Naive thymus-derived CD4-positive, alpha-beta T cell (primary cell): Measurements from ENCODE around the gene KCTD1. TPM values are rescaled to one million over a fixed set of nuclear protein-coding genes. Genes with fewer than 3 reads are reported as not detected.

Experiments
- ATAC-seq: fragments of 150-1000 bp; cut with Tn5 transposase; 2 replicates; pipeline ENCODE4 v1.10.0; 2021; ENCODE audit warnings: mild to moderate bottlenecking, moderate library complexity
- CTCF ChIA-PET: fragments of 350-600 bp; sonication (Branson Sonifier 250); formaldehyde crosslinking; loops from one replicate; lab custom pipeline; 2021; ENCODE audit warnings: antibody characterized with exemption; lab: Charles Lee
- POLR2A ChIA-PET: fragments of 350-600 bp; sonication (Branson Sonifier 250); formaldehyde crosslinking; loops from one replicate; lab custom pipeline; 2021; ENCODE audit warnings: antibody characterized with exemption, inconsistent platforms; lab: Charles Lee
- DNase-seq, 9 donors: peaks; one replicate each; pipeline versions ENCODE4 v3.0.0 to v3.0.0-alpha.2; 2020 to 2022; ENCODE audit warnings: mixed read lengths in 1 of 9
- H3K27ac ChIP-seq: one replicate; pipeline ENCODE4 v1.7.0; 2013; ENCODE audit warnings: mild to moderate bottlenecking, low read depth, low read length, moderate library complexity
- H3K27me3 ChIP-seq, 2 donors: one replicate each; pipeline ENCODE4 v1.7.0; 2013; ENCODE audit warnings: low read length in 2 of 2, mild to moderate bottlenecking in 2 of 2, moderate library complexity in 2 of 2; ENCODE audit not compliant: control insufficient read depth in 2 of 2, insufficient read depth in 2 of 2
- H3K36me3 ChIP-seq, 3 experiments: 1 replicate in 2 of 3; 2 replicates in 1 of 3; pipeline ENCODE4 v1.7.0; 2013; ENCODE audit warnings: low read length in 3 of 3, mild to moderate bottlenecking in 3 of 3, moderate library complexity in 1 of 3; ENCODE audit not compliant: insufficient read depth in 3 of 3, control insufficient read depth in 2 of 3
- H3K4me1 ChIP-seq, 2 donors: one replicate each; pipeline ENCODE4 v1.7.0; 2013; ENCODE audit warnings: low read length in 2 of 2, mild to moderate bottlenecking in 2 of 2, moderate library complexity in 1 of 2; ENCODE audit not compliant: control insufficient read depth in 2 of 2, insufficient read depth in 2 of 2
- H3K4me3 ChIP-seq: 2 replicates; pipeline ENCODE4 v1.7.0; 2013; ENCODE audit warnings: mild to moderate bottlenecking, low read length
- H3K9me3 ChIP-seq, 3 experiments: 1 replicate in 2 of 3; 2 replicates in 1 of 3; pipeline ENCODE4 v1.7.0; 2013; ENCODE audit warnings: low read length in 3 of 3; ENCODE audit not compliant: control insufficient read depth in 2 of 3
- H3K27ac Mint-ChIP-seq, 9 donors: one replicate each; pipeline ENCODE4 v1.8.0; 2020 to 2022; ENCODE audit warnings: mixed read lengths in 9 of 9, mild to moderate bottlenecking in 8 of 9, moderate library complexity in 5 of 9, inconsistent platforms in 2 of 9
- H3K27me3 Mint-ChIP-seq, 5 donors: one replicate each; pipeline ENCODE4 v1.8.0; 2021 to 2022; ENCODE audit warnings: mixed read lengths in 5 of 5, mild to moderate bottlenecking in 1 of 5
- H3K36me3 Mint-ChIP-seq, 5 donors: one replicate each; pipeline ENCODE4 v1.8.0; 2020 to 2022; ENCODE audit warnings: mixed read lengths in 5 of 5, mild to moderate bottlenecking in 3 of 5, inconsistent platforms in 1 of 5
- H3K4me1 Mint-ChIP-seq, 7 donors: one replicate each; pipeline ENCODE4 v1.8.0; 2020 to 2022; ENCODE audit warnings: mixed read lengths in 7 of 7, mild to moderate bottlenecking in 3 of 7, inconsistent platforms in 1 of 7
- H3K4me3 Mint-ChIP-seq, 10 donors: one replicate each; pipeline ENCODE4 v1.8.0; 2020 to 2022; ENCODE audit warnings: mild to moderate bottlenecking in 10 of 10, mixed read lengths in 10 of 10, moderate library complexity in 6 of 10, inconsistent platforms in 2 of 10
- H3K9me3 Mint-ChIP-seq, 11 donors: one replicate each; pipeline ENCODE4 v1.8.0; 2020 to 2022; ENCODE audit warnings: mixed read lengths in 11 of 11, mild to moderate bottlenecking in 4 of 11, inconsistent platforms in 1 of 11, moderate library complexity in 1 of 11
- intact Hi-C, 2 donors: fragments of 100-400 bp; cut with micrococcal nuclease; formaldehyde crosslinking; loops; one replicate each; pipeline ENCODE4 v1.15.1; 2023
- polyA plus RNA-seq, 2 donors: library from polyadenylated mRNA; unstranded; fragments of 300-500 nt; fragmentation: Illumina TruSeq; gene quantifications; one replicate each; pipeline ENCODE4 v1.2.3, GENCODE V29; 2021
- total RNA-seq, 6 experiments: library from RNA in 5 of 6; stranded (reverse) in 5 of 6; gene quantifications; 1 replicate in 5 of 6; 2 replicates in 1 of 6; pipeline ENCODE4 v1.2.3 and lab custom pipeline; 2021 to 2026

The KCTD1 gene
- total and polyA plus RNA-seq, 7 experiments from 2014 or later = 0.19 to 4.5 (median 2.4) TPM

- ChIA-PET POLR2A (no interaction called here), CTCF (no interaction called here)
- no peaks in the 10 kb centered on the region for H3K9me3 ChIP-seq
- ATAC-seq (no peak), DNase-seq (no peak)
- no peaks in the 10 kb centered on the region for H3K4me1 ChIP-seq
- peaks cover 0 to 1% (median 0%) of the 10 kb centered on the region in 11 donors for H3K9me3 Mint-ChIP-seq
- H3K27ac Mint-ChIP-seq = no peak overlapping the region
- no peaks in the 10 kb centered on the region for H3K36me3 ChIP-seq
- H3K4me3 ChIP-seq = no peak overlapping the region
- no peaks in the 10 kb centered on the region for H3K27me3 ChIP-seq
- H3K27me3 Mint-ChIP-seq = no peaks in the 10 kb centered on the region
- peaks cover 0 to 4% (median 0%) of the 10 kb centered on the region in 5 donors for H3K36me3 Mint-ChIP-seq
- H3K4me1 Mint-ChIP-seq = no peaks in the 10 kb centered on the region
- no peak overlapping the region for H3K27ac ChIP-seq
- intact Hi-C loops = no loop called here
- no peak overlapping the region for H3K4me3 Mint-ChIP-seq
Observed at GRCh38 chr18:26421503-26421902, 126.8 kb downstream of the KCTD1 start.

DNA sequence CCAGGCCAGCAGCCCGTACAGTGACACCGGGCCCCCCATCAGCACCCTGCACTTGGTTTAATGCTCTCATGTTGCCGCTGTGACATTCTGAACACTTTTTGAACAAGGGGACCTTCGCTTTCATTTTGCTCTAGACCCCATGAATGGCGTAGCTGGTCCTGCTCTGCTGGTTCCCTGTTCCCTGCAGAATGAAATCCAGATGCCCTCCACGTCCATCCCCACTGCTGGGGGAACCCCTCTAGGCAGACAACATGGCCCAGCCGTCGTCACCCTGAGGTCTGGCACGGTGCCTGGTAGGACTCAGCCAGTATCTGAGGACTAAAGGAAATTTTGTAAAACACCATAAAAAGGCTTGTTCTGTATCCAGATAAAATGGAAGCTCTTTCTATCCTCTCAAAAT, 128.6 kb downstream of the KCTD1 start:
- intact Hi-C loops = no loop called here

GRCh38 chr18:26418225-26418624, 130.1 kb downstream of the KCTD1 start:
- no peaks in the 10 kb centered on the region for H3K27me3 Mint-ChIP-seq
- peaks cover 0 to 1% (median 0%) of the 10 kb centered on the region in 11 donors for H3K9me3 Mint-ChIP-seq
- ChIA-PET POLR2A (no interaction called here), CTCF (no interaction called here)
- no peaks in the 10 kb centered on the region for H3K36me3 ChIP-seq
- H3K4me1 Mint-ChIP-seq = no peaks in the 10 kb centered on the region
- DNase-seq = no peak
- H3K4me3 Mint-ChIP-seq = no peak overlapping the region
- H3K36me3 Mint-ChIP-seq = no peaks in the 10 kb centered on the region
- H3K4me1 ChIP-seq = no peaks in the 10 kb centered on the region
- H3K27ac Mint-ChIP-seq = no peak overlapping the region
- no peaks in the 10 kb centered on the region for H3K27me3 ChIP-seq
- no peaks in the 10 kb centered on the region for H3K9me3 ChIP-seq
- intact Hi-C loops = no loop called here
- H3K4me3 ChIP-seq = no peak overlapping the region
- ATAC-seq = no peak
- H3K27ac ChIP-seq = no peak overlapping the region

More for the DNA sequence above, 128.6 kb downstream of the KCTD1 start:
- Mint-ChIP-seq H3K9me3 (peaks cover 0 to 1% (median 0%) of the 10 kb centered on the region in 11 donors), H3K27me3 (no peaks in the 10 kb centered on the region), H3K36me3 (peaks cover 0 to under 1% (median 0%) of the 10 kb centered on the region in 5 donors), H3K27ac (no peak overlapping the region), H3K4me1 (no peaks in the 10 kb centered on the region), H3K4me3 (no peak overlapping the region)
- ATAC-seq = no peak
- no peaks in the 10 kb centered on the region for H3K36me3 ChIP-seq
- no peaks in the 10 kb centered on the region for H3K4me1 ChIP-seq
- H3K27ac ChIP-seq = no peak overlapping the region
- H3K9me3 ChIP-seq = no peaks in the 10 kb centered on the region
- no peak for DNase-seq
- no peak overlapping the region for H3K4me3 ChIP-seq
- no peaks in the 10 kb centered on the region for H3K27me3 ChIP-seq
- CTCF ChIA-PET = no interaction called here
- POLR2A ChIA-PET = no interaction called here

DNA sequence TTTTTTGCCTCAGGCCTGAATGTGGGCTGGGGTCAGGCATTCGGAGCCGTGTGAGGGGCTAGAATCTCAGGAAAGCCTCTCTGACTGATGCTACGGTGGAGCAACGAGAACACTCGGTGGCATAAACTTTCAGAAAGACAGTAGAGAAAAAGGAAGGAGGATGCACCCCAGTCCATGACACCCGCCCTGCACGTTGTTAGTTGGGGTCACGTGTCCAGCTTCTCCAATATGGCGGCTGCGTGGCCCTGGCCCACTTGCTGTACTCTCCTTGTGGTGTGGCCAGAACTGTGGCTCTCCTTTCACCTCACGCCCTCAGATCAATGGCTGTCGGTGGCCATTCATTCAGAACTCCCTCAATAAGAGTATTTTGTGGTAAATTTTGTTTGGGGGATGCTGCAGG, 131.2 kb downstream of the KCTD1 start:
- H3K4me1 ChIP-seq = no peaks in the 10 kb centered on the region
- H3K36me3 ChIP-seq = no peaks in the 10 kb centered on the region
- Mint-ChIP-seq H3K36me3 (no peaks in the 10 kb centered on the region), H3K27ac (no peak overlapping the region), H3K4me3 (no peak overlapping the region), H3K9me3 (peaks cover 0 to 1% (median 0%) of the 10 kb centered on the region in 11 donors), H3K4me1 (no peaks in the 10 kb centered on the region), H3K27me3 (no peaks in the 10 kb centered on the region)
- ChIA-PET POLR2A (no interaction called here), CTCF (no interaction called here)
- no peaks in the 10 kb centered on the region for H3K9me3 ChIP-seq
- DNase-seq (no peak), ATAC-seq (no peak)
- H3K27me3 ChIP-seq = no peaks in the 10 kb centered on the region
- H3K4me3 ChIP-seq = no peak overlapping the region
- intact Hi-C loops = no loop called here
- no peak overlapping the region for H3K27ac ChIP-seq

- no peak overlapping the region for H3K27ac Mint-ChIP-seq
- Histone ChIP-seq H3K27ac (no peak overlapping the region), H3K4me1 (no peaks in the 10 kb centered on the region), H3K4me3 (no peak overlapping the region), H3K36me3 (no peaks in the 10 kb centered on the region), H3K9me3 (no peaks in the 10 kb centered on the region), H3K27me3 (no peaks in the 10 kb centered on the region)
- intact Hi-C loops = no loop called here
- DNase-seq (no peak), ATAC-seq (no peak)
- CTCF ChIA-PET = no interaction called here
- H3K36me3 Mint-ChIP-seq = no peaks in the 10 kb centered on the region
- no peaks in the 10 kb centered on the region for H3K9me3 Mint-ChIP-seq
- POLR2A ChIA-PET = no interaction called here
- H3K27me3 Mint-ChIP-seq = no peaks in the 10 kb centered on the region
- H3K4me1 Mint-ChIP-seq = no peaks in the 10 kb centered on the region
- no peak overlapping the region for H3K4me3 Mint-ChIP-seq
Observed at GRCh38 chr18:26416652-26417150, 131.7 kb downstream of the KCTD1 start.

GRCh38 chr18:26415631-26416030, 132.7 kb downstream of the KCTD1 start:
- H3K4me3 Mint-ChIP-seq = no peak overlapping the region
- intact Hi-C loops = no loop called here
- CTCF ChIA-PET = no interaction called here
- no peak overlapping the region for H3K27ac ChIP-seq
- H3K9me3 Mint-ChIP-seq = no peaks in the 10 kb centered on the region
- no peaks in the 10 kb centered on the region for H3K36me3 Mint-ChIP-seq
- POLR2A ChIA-PET = no interaction called here
- H3K36me3 ChIP-seq = no peaks in the 10 kb centered on the region
- no peak overlapping the region for H3K27ac Mint-ChIP-seq
- DNase-seq = no peak
- no peak for ATAC-seq
- H3K4me1 ChIP-seq = no peaks in the 10 kb centered on the region
- peaks cover 0 to 2% (median 0%) of the 10 kb centered on the region in 7 donors for H3K4me1 Mint-ChIP-seq
- H3K9me3 ChIP-seq = no peaks in the 10 kb centered on the region
- no peak overlapping the region for H3K4me3 ChIP-seq
- no peaks in the 10 kb centered on the region for H3K27me3 Mint-ChIP-seq
- no peaks in the 10 kb centered on the region for H3K27me3 ChIP-seq

DNA sequence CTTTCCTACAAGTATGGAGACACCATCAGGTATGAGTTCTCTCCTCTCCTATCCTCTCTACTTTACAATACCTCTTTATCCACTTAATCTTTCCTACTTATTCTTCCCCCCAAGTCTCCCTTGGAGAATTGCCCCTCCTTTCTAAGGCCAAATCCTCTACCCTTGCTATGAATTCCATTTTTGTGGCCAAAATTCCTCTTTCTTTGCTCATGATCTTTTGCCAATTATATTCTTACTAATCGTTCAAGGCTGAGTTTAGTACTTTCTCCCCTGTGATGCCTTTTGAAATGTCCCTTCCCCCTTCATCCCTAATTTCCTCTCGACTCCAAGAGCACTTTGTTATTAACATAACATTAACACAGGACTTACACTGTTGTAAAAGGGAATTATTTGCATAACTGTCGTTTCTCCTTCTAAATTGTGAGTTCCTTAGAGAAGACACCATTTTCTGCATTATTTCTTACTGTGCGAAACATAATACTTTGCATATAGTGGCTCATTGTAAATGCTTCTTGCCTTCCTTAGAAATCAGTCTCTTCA, 133.4 kb downstream of the KCTD1 start:
- DNase-seq = no peak
- no peaks in the 10 kb centered on the region for H3K27me3 ChIP-seq
- CTCF ChIA-PET = no interaction called here
- intact Hi-C loops = no loop called here
- no peaks in the 10 kb centered on the region for H3K9me3 ChIP-seq
- no peak for ATAC-seq
- H3K4me3 Mint-ChIP-seq = no peak overlapping the region
- POLR2A ChIA-PET = no interaction called here
- no peaks in the 10 kb centered on the region for H3K27me3 Mint-ChIP-seq
- peaks cover 0 to 2% (median 0%) of the 10 kb centered on the region in 7 donors for H3K4me1 Mint-ChIP-seq
- no peaks in the 10 kb centered on the region for H3K36me3 ChIP-seq
- H3K27ac ChIP-seq = no peak overlapping the region
- H3K36me3 Mint-ChIP-seq = no peaks in the 10 kb centered on the region
- no peaks in the 10 kb centered on the region for H3K4me1 ChIP-seq
- no peaks in the 10 kb centered on the region for H3K9me3 Mint-ChIP-seq
- no peak overlapping the region for H3K4me3 ChIP-seq
- no peak overlapping the region for H3K27ac Mint-ChIP-seq
